T-helper 2 cell (primary cell): ENCODE results near the gene TMEM43.

Experiments
- DNase-seq, 5 experiments: peaks; one replicate each; pipeline versions ENCODE4 v3.0.0 to v3.0.0-alpha.2; 2012 to 2022

The TMEM43 gene

GRCh38 chr3:14138878-14139655 lies 14.2 kb downstream of the TMEM43 start:
- no peak for DNase-seq

GRCh38 chr3:14139771-14140170 lies 14.9 kb downstream of the TMEM43 start:
- DNase-seq, result no peak

- no peak for DNase-seq
Measured at GRCh38 chr3:14140668-14141067, 15.8 kb downstream of the TMEM43 start.

- DNase-seq, result no peak
Measured at GRCh38 chr3:14141144-14141543, 16.3 kb downstream of the TMEM43 start.

GRCh38 chr3:14141602-14142341 lies 16.9 kb downstream of the TMEM43 start:
- peak in 1 of 5 experiments; percentile 18 for DNase-seq

- peak; percentile 35 to 86 (median 70) for DNase-seq
Measured at GRCh38 chr3:14142567-14143270, 17.9 kb downstream of the TMEM43 start.

GRCh38 chr3:14143271-14144225 lies 18.7 kb downstream of the TMEM43 start:
- no peak for DNase-seq

GRCh38 chr3:14144423-14145075 lies 19.7 kb downstream of the TMEM43 start:
- DNase-seq, result peak in 4 of 5 experiments; percentile 22 to 96 (median 80)

- DNase-seq, result no peak
Measured at GRCh38 chr3:14145236-14145635, 20.4 kb downstream of the TMEM43 start.

GRCh38 chr3:14145670-14146380 lies 21.0 kb downstream of the TMEM43 start:
- DNase-seq, result no peak

GRCh38 chr3:14146381-14147065 lies 21.7 kb downstream of the TMEM43 start:
- DNase-seq, result no peak

GRCh38 chr3:14147066-14147435 lies 22.2 kb downstream of the TMEM43 start:
- no peak for DNase-seq

- DNase-seq, result no peak
Measured at GRCh38 chr3:14147617-14148016, 22.8 kb downstream of the TMEM43 start.

- no peak for DNase-seq
Measured at GRCh38 chr3:14148041-14148985, 23.5 kb downstream of the TMEM43 start.

- no peak for DNase-seq
Measured at GRCh38 chr3:14150078-14150477, 25.2 kb downstream of the TMEM43 start.

GRCh38 chr3:14150491-14151230 lies 25.8 kb downstream of the TMEM43 start:
- DNase-seq, result no peak

- no peak for DNase-seq
Measured at GRCh38 chr3:14151471-14152083, 26.7 kb downstream of the TMEM43 start.
